HepG2 (cell line): Measurements from ENCODE around the gene KCND3. TPM values are rescaled to one million over a fixed set of nuclear protein-coding genes. Genes with fewer than 3 reads are reported as not detected.

Experiments used
- ATAC-seq: fragments of 200-7000 bp; cut with Tn5 transposase; 3 replicates; pipeline ENCODE4 v1.9.1; 2020; ENCODE audit warnings: mild to moderate bottlenecking, moderate library complexity
- BruUV-seq: library from RNA; stranded (reverse); fragments of 400-500 nt; replicated peaks from 2 replicates; lab custom pipeline; 2021; lab: Mats Ljungman, UMichigan
- CTCF ChIA-PET: fragments of 300-600 bp; formaldehyde crosslinking; extraction: SDS; loops from one replicate; lab custom pipeline; 2021; ENCODE audit warnings: low total read pairs, inconsistent platforms, low intra/inter-chr PET ratio; lab: Yijun Ruan, JAX
- POLR2A ChIA-PET: fragments of 350-600 bp; sonication (Branson Sonifier 250); formaldehyde crosslinking; loops from one replicate; lab custom pipeline; 2020; ENCODE audit warnings: antibody characterized with exemption, inconsistent platforms; lab: Yijun Ruan, JAX
- DNase-seq: peaks from one replicate; pipeline ENCODE4 v3.0.0-alpha.2; 2015; ENCODE audit warnings: low spot score
- FAIRE-seq: peaks from 3 replicates; lab custom pipeline; 2011; peaks lifted over from hg19 to GRCh38; lab: Jason Lieb, UNC
- H2AFZ ChIP-seq: one replicate; pipeline ENCODE4 v1.6.1; 2011; ENCODE audit warnings: low read length, inconsistent platforms
- H3K27ac ChIP-seq: fragments of 300-600 bp; 3 replicates; pipeline ENCODE4 v1.8.0; 2011; ENCODE audit warnings: mixed run types, mild to moderate bottlenecking, mixed read lengths, low read length, inconsistent platforms; ENCODE audit not compliant: insufficient read depth; ENCODE audit errors: extremely low read length
- H3K27me3 ChIP-seq, 2 experiments: fragments of 200-600 bp in 1 of 2; 2 replicates in 1 of 2; 3 replicates in 1 of 2; pipeline versions ENCODE4 v1.6.0 to v1.8.0; 2011; ENCODE audit warnings: low read length in 2 of 2, mild to moderate bottlenecking in 2 of 2, moderate library complexity in 2 of 2, inconsistent platforms in 1 of 2; ENCODE audit not compliant: insufficient read depth in 2 of 2, control insufficient read depth in 1 of 2
- H3K36me3 ChIP-seq, 2 experiments: fragments of 200-600 bp in 1 of 2; replicated peaks in 1 of 2; 2 replicates in 1 of 2; 3 replicates in 1 of 2; pipeline versions ENCODE4 v1.5.1 to v1.8.0; 2011; ENCODE audit warnings: low read length in 2 of 2, inconsistent platforms in 1 of 2; ENCODE audit not compliant: insufficient read depth in 2 of 2, control insufficient read depth in 1 of 2
- H3K4me1 ChIP-seq: 2 replicates; pipeline ENCODE4 v1.5.1; 2012; ENCODE audit warnings: low read length, inconsistent platforms; ENCODE audit not compliant: insufficient read depth
- H3K4me2 ChIP-seq: 2 replicates; pipeline ENCODE4 v1.6.0; 2011; ENCODE audit warnings: low read depth, low read length, inconsistent platforms
- H3K4me3 ChIP-seq, 3 experiments: fragments of 200-600 bp in 1 of 3; sonication (generic), shearing (Covaris generic) in 1 of 3; replicated peaks in 1 of 3; 2 replicates each; pipeline ENCODE4 v1.5.1; 2011 to 2016; ENCODE audit warnings: low read length in 3 of 3, inconsistent platforms in 2 of 3, low read depth in 2 of 3, mild to moderate bottlenecking in 2 of 3, control low read depth in 1 of 3, mixed read lengths in 1 of 3; ENCODE audit not compliant: insufficient read depth in 1 of 3
- H3K79me2 ChIP-seq: one replicate; pipeline ENCODE4 v1.6.1; 2011; ENCODE audit warnings: low read length, inconsistent platforms; ENCODE audit not compliant: insufficient read depth
- H3K9ac ChIP-seq: 2 replicates; pipeline ENCODE4 v1.6.0; 2011; ENCODE audit warnings: mild to moderate bottlenecking, low read depth, low read length, inconsistent platforms; ENCODE audit not compliant: insufficient read depth
- H3K9me3 ChIP-seq: 2 replicates; pipeline ENCODE4 v1.5.1; 2012; ENCODE audit warnings: mild to moderate bottlenecking, low read length
- H4K20me1 ChIP-seq: 2 replicates; pipeline ENCODE4 v1.6.0; 2011; ENCODE audit warnings: inconsistent platforms, mild to moderate bottlenecking, low read length, moderate library complexity; ENCODE audit not compliant: insufficient read depth
- CBFB ChIP-seq: sonication (generic); formaldehyde crosslinking; IDR thresholded peaks from 2 replicates; pipeline ENCODE4 v1.4.0; 2020; ENCODE audit warnings: missing genetic modification reagents
- GATA4 ChIP-seq: sonication (generic); IDR thresholded peaks from 2 replicates; pipeline ENCODE4 v1.6.1; 2016; ENCODE audit warnings: antibody characterized with exemption, low read depth, borderline replicate concordance
- HNF4G ChIP-seq, 2 experiments: sonication (generic) in 1 of 2; formaldehyde crosslinking in 1 of 2; IDR thresholded peaks; 2 replicates each; pipeline versions ENCODE4 v1.4.0 to v1.6.1; 2011 to 2020; ENCODE audit warnings: borderline replicate concordance in 2 of 2, low read depth in 2 of 2, mild to moderate bottlenecking in 2 of 2, low read length in 1 of 2, missing genetic modification reagents in 1 of 2, moderate library complexity in 1 of 2
- HOXA9 ChIP-seq: sonication (generic); formaldehyde crosslinking; IDR thresholded peaks from 2 replicates; pipeline ENCODE4 v1.8.1; 2022; ENCODE audit warnings: missing genetic modification reagents, mild to moderate bottlenecking, moderate library complexity, borderline replicate concordance
- MLLT10 ChIP-seq: sonication (generic); formaldehyde crosslinking; IDR thresholded peaks from 2 replicates; pipeline ENCODE4 v1.4.0; 2020; ENCODE audit warnings: missing genetic modification reagents
- POLR2AphosphoS5 ChIP-seq: IDR thresholded peaks from 2 replicates; pipeline ENCODE4 v1.6.1; 2012; ENCODE audit warnings: low read depth, low read length
- STAT6 ChIP-seq: sonication (generic); formaldehyde crosslinking; IDR thresholded peaks from 2 replicates; pipeline ENCODE4 v1.4.0; 2020; ENCODE audit warnings: missing genetic modification reagents, mild to moderate bottlenecking, borderline replicate concordance
- TAF1 ChIP-seq: sonication (generic); formaldehyde crosslinking; IDR thresholded peaks from 2 replicates; pipeline ENCODE4 v1.4.0; 2020; ENCODE audit warnings: missing genetic modification reagents
- THRA ChIP-seq: sonication (generic); formaldehyde crosslinking; IDR thresholded peaks from 2 replicates; pipeline ENCODE4 v1.4.0; 2020; ENCODE audit warnings: missing genetic modification reagents, borderline replicate concordance
- WIZ ChIP-seq: sonication (generic); formaldehyde crosslinking; IDR thresholded peaks from 2 replicates; pipeline ENCODE4 v1.5.1; 2020; ENCODE audit warnings: mild to moderate bottlenecking, missing genetic modification reagents
- YEATS4 ChIP-seq: sonication (generic); formaldehyde crosslinking; IDR thresholded peaks from 2 replicates; pipeline ENCODE4 v1.4.0; 2020; ENCODE audit warnings: missing genetic modification reagents, borderline replicate concordance
- YY1 ChIP-seq: IDR thresholded peaks from 2 replicates; pipeline ENCODE4 v1.6.1; 2011; ENCODE audit warnings: low read length, low read depth, moderate library complexity, mild to moderate bottlenecking; ENCODE audit not compliant: insufficient read depth, insufficient replicate concordance
- ZFP82 ChIP-seq: sonication (generic); formaldehyde crosslinking; IDR thresholded peaks from 2 replicates; pipeline ENCODE4 v1.5.1; 2020; ENCODE audit warnings: mild to moderate bottlenecking, missing genetic modification reagents, borderline replicate concordance
- ZNF589 ChIP-seq: sonication (generic); formaldehyde crosslinking; conservative IDR thresholded peaks from 2 replicates; pipeline ENCODE4 v1.8.0; 2022; ENCODE audit warnings: mild to moderate bottlenecking, moderate library complexity, missing genetic modification reagents
- ZNF670 ChIP-seq: sonication (generic); formaldehyde crosslinking; IDR thresholded peaks from 2 replicates; pipeline ENCODE4 v1.8.0; 2022; ENCODE audit warnings: mild to moderate bottlenecking, missing genetic modification reagents, borderline replicate concordance
- ZNF746 ChIP-seq: sonication (generic); formaldehyde crosslinking; IDR thresholded peaks from 2 replicates; pipeline ENCODE4 v1.8.0; 2022; ENCODE audit warnings: mild to moderate bottlenecking, missing genetic modification reagents
- ZNF761 ChIP-seq: sonication (generic); formaldehyde crosslinking; conservative IDR thresholded peaks from 2 replicates; pipeline ENCODE4 v1.4.0; 2020; ENCODE audit warnings: mild to moderate bottlenecking, missing genetic modification reagents
- ZNF773 ChIP-seq: sonication (generic); formaldehyde crosslinking; IDR thresholded peaks from 2 replicates; pipeline ENCODE4 v1.4.0; 2020; ENCODE audit warnings: missing genetic modification reagents, borderline replicate concordance
- WGBS: methylation state at CpG from one replicate; pipeline ENCODE4 v1.1.6; 2017; ENCODE audit warnings: low lambda C conversion rate; 5-methylcytosine and 5-hydroxymethylcytosine counted together
- in situ Hi-C: cut with HindIII; loops from 2 replicates; pipeline ENCODE4 v1.10.0; 2017; ENCODE audit warnings: low pct_unique_long_range_greater_than_20kb; ENCODE audit not compliant: extremely low pct_ligation_motif_present
- intact Hi-C: fragments of 100-400 bp; cut with micrococcal nuclease; formaldehyde crosslinking; loops from one replicate; pipeline ENCODE4 v1.10.0; 2022; ENCODE audit not compliant: unreplicated experiment
- polyA plus RNA-seq, 8 experiments: library from polyadenylated mRNA; depleted of rRNA in 3 of 8; stranded (reverse) in 7 of 8; unstranded in 1 of 8; fragments of >200 nt; fragmentation: Illumina TruSeq in 4 of 8; extraction: Trizol in 4 of 8; gene quantifications; 2 replicates each; pipeline versions ENCODE4 v1.2.1 to v1.2.3, GENCODE V29; 2011 to 2016; ENCODE audit warnings: low read depth in 4 of 8, missing spikeins in 1 of 8, mixed read lengths in 1 of 8; ENCODE audit not compliant: insufficient read depth in 1 of 8
- total RNA-seq, 5 experiments: library from RNA; depleted of rRNA; stranded (reverse); fragments of >200 nt; fragmentation: Illumina TruSeq; extraction: Trizol; gene quantifications; 2 replicates each; pipeline ENCODE4 v1.2.3, GENCODE V29; 2016; ENCODE audit warnings: low read depth in 1 of 5
- TF ChIP-seq, protein P1 (sequence below): sonication (generic); formaldehyde crosslinking; IDR thresholded peaks from 2 replicates; pipeline ENCODE4 v1.9.0; 2022; ENCODE audit warnings: low read depth, missing genetic modification reagents

The KCND3 gene
- total and polyA plus RNA-seq, 2 of the 13 experiments (the other 11 are each of a cell fraction or from before 2014, with no cell fraction given), result 0.04 TPM; not detected in 1

GRCh38 chr1:111958851-111959250 lies 30.6 kb downstream of the KCND3 start:
- WGBS, result 44% methylated on average over 6 of the region's 6 CpGs

More at GRCh38 chr1:111958851-111959250, 30.6 kb downstream of the KCND3 start:
- in situ Hi-C loops (no loop called here), intact Hi-C loops (no loop called here)
- H3K36me3 ChIP-seq, result no peaks in the 10 kb centered on the region
- H3K4me3 ChIP-seq, result no peak overlapping the region
- no peak overlapping the region for H3K9ac ChIP-seq
- ChIA-PET CTCF (no interaction called here), POLR2A (no interaction called here)
- no peak for DNase-seq
- H4K20me1 ChIP-seq, result no peaks in the 10 kb centered on the region
- no peak overlapping the region for H3K4me2 ChIP-seq
- H2AFZ ChIP-seq, result no peak overlapping the region
- no peaks in the 10 kb centered on the region for H3K79me2 ChIP-seq
- H3K4me1 ChIP-seq, result no peaks in the 10 kb centered on the region
- 0 out of 5 replicates have a peak, but pooled peaks cover 0 to 8% of the 10 kb centered on the region in 2 experiments for H3K27me3 ChIP-seq
- TF ChIP-seq STAT6 (CRISPR knock-in tag), result no peak
- no peak for TF ChIP-seq CBFB (CRISPR knock-in tag)
- no peak for TF ChIP-seq ZNF761
- TF ChIP-seq, protein P1, sequence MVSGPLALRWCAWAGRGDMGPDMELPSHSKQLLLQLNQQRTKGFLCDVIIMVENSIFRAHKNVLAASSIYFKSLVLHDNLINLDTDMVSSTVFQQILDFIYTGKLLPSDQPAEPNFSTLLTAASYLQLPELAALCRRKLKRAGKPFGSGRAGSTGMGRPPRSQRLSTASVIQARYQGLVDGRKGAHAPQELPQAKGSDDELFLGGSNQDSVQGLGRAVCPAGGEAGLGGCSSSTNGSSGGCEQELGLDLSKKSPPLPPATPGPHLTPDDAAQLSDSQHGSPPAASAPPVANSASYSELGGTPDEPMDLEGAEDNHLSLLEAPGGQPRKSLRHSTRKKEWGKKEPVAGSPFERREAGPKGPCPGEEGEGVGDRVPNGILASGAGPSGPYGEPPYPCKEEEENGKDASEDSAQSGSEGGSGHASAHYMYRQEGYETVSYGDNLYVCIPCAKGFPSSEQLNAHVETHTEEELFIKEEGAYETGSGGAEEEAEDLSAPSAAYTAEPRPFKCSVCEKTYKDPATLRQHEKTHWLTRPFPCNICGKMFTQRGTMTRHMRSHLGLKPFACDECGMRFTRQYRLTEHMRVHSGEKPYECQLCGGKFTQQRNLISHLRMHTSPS (CRISPR knock-in tag), result no peak
- no peak for TF ChIP-seq ZNF773 (CRISPR knock-in tag)
- TF ChIP-seq YY1, result no peak
- TF ChIP-seq ZNF746, result no peak
- no peak for TF ChIP-seq HOXA9
- no peak for TF ChIP-seq HNF4G (IDR thresholded peaks at IDR 0.05; ENCODE audit: borderline replicate concordance, low read depth, low read length)
- no peak for TF ChIP-seq HNF4G (CRISPR knock-in tag; IDR thresholded peaks at IDR 0.05; ENCODE audit: borderline replicate concordance, low read depth)
- no peak for TF ChIP-seq ZFP82 (CRISPR knock-in tag)
- no peak for TF ChIP-seq MLLT10 (CRISPR knock-in tag)
- TF ChIP-seq WIZ (CRISPR knock-in tag), result no peak
- TF ChIP-seq POLR2AphosphoS5, result no peak
- TF ChIP-seq TAF1 (CRISPR knock-in tag), result no peak
- no peak for TF ChIP-seq THRA (CRISPR knock-in tag)
- no peak for TF ChIP-seq YEATS4
- TF ChIP-seq ZNF589, result no peak
- no peak for TF ChIP-seq GATA4
- TF ChIP-seq ZNF670 (CRISPR knock-in tag), result no peak
- no peaks in the 10 kb centered on the region for H3K9me3 ChIP-seq
- no TSS peak for BruUV-seq
- no peak for FAIRE-seq
- ATAC-seq, result no peak
- H3K27ac ChIP-seq, result no peak overlapping the region
